GM18511 (cell line): Measurements from ENCODE around the gene RAMP1.
"Not testable (repeated sequence)": the region's sequence is repeated elsewhere in the genome, so short reads cannot be mapped to it uniquely, and the experiment has no call there.

Experiments
- ATAC-seq: cut with Tn5 transposase; IDR thresholded peaks from one replicate; pipeline ENCODE4 v1.9.1; 2021; ENCODE audit warnings: mild to moderate bottlenecking, moderate library complexity; ENCODE audit not compliant: unreplicated experiment

RAMP1 gene

GRCh38 chr2:237863102-237863511 is 3.7 kb downstream of the RAMP1 start:
- no peak for ATAC-seq

- ATAC-seq = no peak
Measured at GRCh38 chr2:237863689-237864443, 4.4 kb downstream of the RAMP1 start.

- ATAC-seq = no peak
Measured at GRCh38 chr2:237864444-237864931, 5.1 kb downstream of the RAMP1 start.

GRCh38 chr2:237864940-237865622 is 5.7 kb downstream of the RAMP1 start:
- ATAC-seq = no peak

- no peak for ATAC-seq
Measured at GRCh38 chr2:237865623-237866041, 6.2 kb downstream of the RAMP1 start.

- ATAC-seq = no peak
Measured at GRCh38 chr2:237866101-237866621, 6.7 kb downstream of the RAMP1 start.

- ATAC-seq = no peak
Measured at GRCh38 chr2:237867465-237867864, 8.0 kb downstream of the RAMP1 start.

GRCh38 chr2:237868074-237868473 is 8.7 kb downstream of the RAMP1 start:
- ATAC-seq = not testable (repeated sequence)

GRCh38 chr2:237868631-237869342 is 9.4 kb downstream of the RAMP1 start:
- no peak for ATAC-seq

GRCh38 chr2:237869343-237870102 is 10.1 kb downstream of the RAMP1 start:
- ATAC-seq = no peak

GRCh38 chr2:237870126-237870525 is 10.7 kb downstream of the RAMP1 start:
- ATAC-seq = no peak

- ATAC-seq = no peak
Measured at GRCh38 chr2:237870754-237871651, 11.6 kb downstream of the RAMP1 start.

GRCh38 chr2:237872178-237872887 is 12.9 kb downstream of the RAMP1 start:
- ATAC-seq = no peak

GRCh38 chr2:237873421-237873831 is 14.0 kb downstream of the RAMP1 start:
- no peak for ATAC-seq

GRCh38 chr2:237873897-237874551 is 14.6 kb downstream of the RAMP1 start:
- no peak for ATAC-seq

GRCh38 chr2:237874585-237875161 is 15.2 kb downstream of the RAMP1 start:
- ATAC-seq = no peak

- ATAC-seq = no peak
Measured at GRCh38 chr2:237875256-237876060, 16.0 kb downstream of the RAMP1 start.
